K562 (cell line): ENCODE measurements around the gene SPECC1L. TPM values are rescaled to one million over a fixed set of nuclear protein-coding genes. Genes with fewer than 3 reads are reported as not detected.

ENCODE experiments used
- DNMT1 ChIP-seq: fragments of 450-650 bp; IDR thresholded peaks from 2 replicates; pipeline ENCODE4 v1.6.1; 2016; ENCODE audit warnings: antibody characterized with exemption, mild to moderate bottlenecking
- FOXK2 ChIP-seq, 2 experiments: fragments of 450-650 bp; IDR thresholded peaks in 1 of 2; conservative IDR thresholded peaks in 1 of 2; 2 replicates each; pipeline ENCODE4 v1.6.1; 2016; ENCODE audit warnings: low read depth in 2 of 2, mild to moderate bottlenecking in 1 of 2
- ILK ChIP-seq: fragments of 450-650 bp; IDR thresholded peaks from 2 replicates; pipeline ENCODE4 v1.6.1; 2016; ENCODE audit warnings: missing genetic modification characterization, low read depth, mild to moderate bottlenecking, missing compliant biosample characterization, moderate library complexity, borderline replicate concordance
- MECOM ChIP-seq: fragments of 250-450 bp; sonication (Bioruptor Pico); IDR thresholded peaks from 2 replicates; pipeline ENCODE4 v1.8.0; 2022; ENCODE audit warnings: inconsistent platforms
- ZNF830 ChIP-seq: fragments of 250-450 bp; sonication (Bioruptor Pico); IDR thresholded peaks from 2 replicates; pipeline ENCODE4 v1.5.0; 2021; ENCODE audit warnings: mild to moderate bottlenecking
- polyA plus RNA-seq, 8 experiments: library from polyadenylated mRNA; depleted of rRNA in 4 of 8; stranded (reverse) in 5 of 8; unstranded in 3 of 8; fragments of >200 nt; fragmentation: Nextera tagmentation in 2 of 8; fragmentation: Illumina TruSeq in 1 of 8; extraction: Ambion mirVana in 2 of 8; extraction: Trizol in 1 of 8; gene quantifications; 2 replicates each; pipeline versions ENCODE4 v1.2.1 to v1.2.3, GENCODE V29; 2011 to 2014; ENCODE audit warnings: inconsistent platforms in 1 of 8, missing spikeins in 1 of 8
- total RNA-seq, 7 experiments: library from RNA; depleted of rRNA in 6 of 7; stranded (reverse); fragments of >200 nt in 6 of 7; fragmentation: Illumina TruSeq in 2 of 7; extraction: Trizol in 2 of 7; gene quantifications; 2 replicates each; pipeline versions ENCODE4 v1.2.1 to v1.2.3, GENCODE V29; 2011 to 2021; ENCODE audit warnings: low replicate concordance in 1 of 7
- TF ChIP-seq, protein P1 (sequence below): fragments of 450-650 bp; IDR thresholded peaks from 2 replicates; pipeline ENCODE4 v1.6.1; 2017; ENCODE audit warnings: antibody characterized with exemption, mild to moderate bottlenecking
- TF ChIP-seq, protein P2 (sequence below): fragments of 200-800 bp; sonication (Bioruptor generic); IDR thresholded peaks from 2 replicates; pipeline ENCODE4 v1.6.1; 2017; ENCODE audit warnings: missing genetic modification characterization, missing compliant biosample characterization

SPECC1L gene
- total and polyA plus RNA-seq, 9 of the 15 experiments (the other 6 are each of a cell fraction or from before 2014, with no cell fraction given): 1.4 to 27.9 (median 14.5) TPM

DNA sequence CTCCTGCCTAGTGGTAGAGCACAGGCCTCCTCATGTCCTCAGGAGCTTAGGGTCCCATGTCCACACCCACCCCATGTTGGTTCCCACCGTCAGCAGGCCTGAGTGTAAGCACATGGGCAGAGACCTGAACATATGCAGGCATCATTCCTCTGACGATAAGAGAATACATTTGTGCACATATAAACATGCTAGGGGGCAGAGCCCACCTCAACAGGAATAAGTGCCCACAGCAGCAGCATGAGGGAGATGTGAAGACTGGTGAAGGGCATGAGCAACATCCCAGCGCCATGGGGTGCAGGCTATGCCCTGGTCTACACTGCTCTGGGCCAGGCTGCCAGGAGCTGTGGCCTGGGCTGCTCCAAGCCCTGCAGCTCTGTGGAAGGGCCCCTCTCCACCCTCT is 173.6 kb downstream of the SPECC1L start (continued):
- TF ChIP-seq, protein P1, sequence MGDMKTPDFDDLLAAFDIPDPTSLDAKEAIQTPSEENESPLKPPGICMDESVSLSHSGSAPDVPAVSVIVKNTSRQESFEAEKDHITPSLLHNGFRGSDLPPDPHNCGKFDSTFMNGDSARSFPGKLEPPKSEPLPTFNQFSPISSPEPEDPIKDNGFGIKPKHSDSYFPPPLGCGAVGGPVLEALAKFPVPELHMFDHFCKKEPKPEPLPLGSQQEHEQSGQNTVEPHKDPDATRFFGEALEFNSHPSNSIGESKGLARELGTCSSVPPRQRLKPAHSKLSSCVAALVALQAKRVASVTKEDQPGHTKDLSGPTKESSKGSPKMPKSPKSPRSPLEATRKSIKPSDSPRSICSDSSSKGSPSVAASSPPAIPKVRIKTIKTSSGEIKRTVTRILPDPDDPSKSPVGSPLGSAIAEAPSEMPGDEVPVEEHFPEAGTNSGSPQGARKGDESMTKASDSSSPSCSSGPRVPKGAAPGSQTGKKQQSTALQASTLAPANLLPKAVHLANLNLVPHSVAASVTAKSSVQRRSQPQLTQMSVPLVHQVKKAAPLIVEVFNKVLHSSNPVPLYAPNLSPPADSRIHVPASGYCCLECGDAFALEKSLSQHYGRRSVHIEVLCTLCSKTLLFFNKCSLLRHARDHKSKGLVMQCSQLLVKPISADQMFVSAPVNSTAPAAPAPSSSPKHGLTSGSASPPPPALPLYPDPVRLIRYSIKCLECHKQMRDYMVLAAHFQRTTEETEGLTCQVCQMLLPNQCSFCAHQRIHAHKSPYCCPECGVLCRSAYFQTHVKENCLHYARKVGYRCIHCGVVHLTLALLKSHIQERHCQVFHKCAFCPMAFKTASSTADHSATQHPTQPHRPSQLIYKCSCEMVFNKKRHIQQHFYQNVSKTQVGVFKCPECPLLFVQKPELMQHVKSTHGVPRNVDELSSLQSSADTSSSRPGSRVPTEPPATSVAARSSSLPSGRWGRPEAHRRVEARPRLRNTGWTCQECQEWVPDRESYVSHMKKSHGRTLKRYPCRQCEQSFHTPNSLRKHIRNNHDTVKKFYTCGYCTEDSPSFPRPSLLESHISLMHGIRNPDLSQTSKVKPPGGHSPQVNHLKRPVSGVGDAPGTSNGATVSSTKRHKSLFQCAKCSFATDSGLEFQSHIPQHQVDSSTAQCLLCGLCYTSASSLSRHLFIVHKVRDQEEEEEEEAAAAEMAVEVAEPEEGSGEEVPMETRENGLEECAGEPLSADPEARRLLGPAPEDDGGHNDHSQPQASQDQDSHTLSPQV: no peak
- TF ChIP-seq MECOM (CRISPR knock-in tag): no peak
- TF ChIP-seq, protein P2, sequence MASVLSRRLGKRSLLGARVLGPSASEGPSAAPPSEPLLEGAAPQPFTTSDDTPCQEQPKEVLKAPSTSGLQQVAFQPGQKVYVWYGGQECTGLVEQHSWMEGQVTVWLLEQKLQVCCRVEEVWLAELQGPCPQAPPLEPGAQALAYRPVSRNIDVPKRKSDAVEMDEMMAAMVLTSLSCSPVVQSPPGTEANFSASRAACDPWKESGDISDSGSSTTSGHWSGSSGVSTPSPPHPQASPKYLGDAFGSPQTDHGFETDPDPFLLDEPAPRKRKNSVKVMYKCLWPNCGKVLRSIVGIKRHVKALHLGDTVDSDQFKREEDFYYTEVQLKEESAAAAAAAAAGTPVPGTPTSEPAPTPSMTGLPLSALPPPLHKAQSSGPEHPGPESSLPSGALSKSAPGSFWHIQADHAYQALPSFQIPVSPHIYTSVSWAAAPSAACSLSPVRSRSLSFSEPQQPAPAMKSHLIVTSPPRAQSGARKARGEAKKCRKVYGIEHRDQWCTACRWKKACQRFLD (CRISPR knock-in tag): no peak
- TF ChIP-seq ZNF830 (CRISPR knock-in tag): no peak
- no peak for TF ChIP-seq FOXK2 (conservative IDR thresholded peaks at IDR 0.05 in 1 of 2, IDR thresholded peaks at IDR 0.05 in 1 of 2; ENCODE audit: low read depth in 2 of 2)
- no peak for TF ChIP-seq DNMT1
- no peak for TF ChIP-seq ILK (tag)
